BJ (cell line): ENCODE measurements around the gene RCAN3. TPM values are rescaled to one million over a fixed set of nuclear protein-coding genes. Genes with fewer than 3 reads are reported as not detected.

Experiments
- CTCF ChIA-PET: fragments of 350-600 bp; formaldehyde crosslinking; extraction: SDS; loops from one replicate; lab custom pipeline; 2021; ENCODE audit warnings: antibody characterized with exemption, inconsistent platforms; lab: Yijun Ruan, JAX
- POLR2A ChIA-PET: fragments of 300-600 bp; sonication (Branson Sonifier 250); formaldehyde crosslinking; extraction: SDS; loops from one replicate; lab custom pipeline; 2021; ENCODE audit warnings: antibody characterized with exemption; lab: Charles Lee
- DNase-seq: peaks from one replicate; pipeline ENCODE4 v3.0.0-alpha.2; 2011; ENCODE audit warnings: low read depth
- H3K27me3 ChIP-seq: 2 replicates; pipeline ENCODE4 v1.6.0; 2011; ENCODE audit warnings: low read length; ENCODE audit not compliant: control insufficient read depth, insufficient read depth
- H3K36me3 ChIP-seq: 2 replicates; pipeline ENCODE4 v1.5.1; 2011; ENCODE audit warnings: low read length; ENCODE audit not compliant: control insufficient read depth, insufficient read depth
- H3K4me3 ChIP-seq: 2 replicates; pipeline ENCODE4 v1.5.1; 2011; ENCODE audit warnings: low read depth, mild to moderate bottlenecking, control low read depth, low read length
- CTCF ChIP-seq: IDR thresholded peaks from 2 replicates; pipeline ENCODE4 v1.5.1; 2011; ENCODE audit warnings: low read depth, mild to moderate bottlenecking, control low read depth, inconsistent platforms, low read length, moderate library complexity; ENCODE audit not compliant: insufficient read depth
- polyA plus RNA-seq: library from polyadenylated mRNA; depleted of rRNA; stranded (reverse); fragments of >200 nt; gene quantifications from 2 replicates; pipeline ENCODE4 v1.2.3, GENCODE V29; 2011

The RCAN3 gene
- polyA plus RNA-seq, 1 experiment = 7.6 TPM

DNA sequence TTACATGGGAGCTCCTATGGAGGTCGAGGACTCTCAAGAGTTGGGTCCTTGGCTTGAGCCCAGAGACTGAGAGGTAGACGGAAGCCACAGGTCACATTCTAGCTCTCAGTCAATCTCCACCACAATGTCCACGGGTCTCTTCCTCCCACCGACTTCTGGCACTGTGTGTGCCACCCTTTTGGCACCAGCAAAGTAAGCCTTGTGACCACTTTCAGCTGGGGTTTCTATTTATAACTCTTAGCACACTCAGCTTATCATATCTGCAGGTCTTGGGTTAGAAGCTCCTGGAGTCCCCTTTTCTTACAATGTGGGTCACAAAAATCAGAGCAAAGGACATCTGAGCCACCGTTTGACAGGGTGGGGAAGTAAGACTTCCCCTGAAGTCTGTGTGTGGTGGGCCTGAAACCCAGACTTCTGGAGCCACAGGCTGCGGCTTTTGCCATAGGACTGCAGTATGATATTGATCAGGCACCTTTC lies 81.6 kb downstream of the RCAN3 start:
- no peak for DNase-seq
- Histone ChIP-seq H3K36me3 (no peaks in the 10 kb centered on the region), H3K27me3 (peaks cover 11% of the 10 kb centered on the region), H3K4me3 (no peak overlapping the region)
- CTCF ChIA-PET = interaction anchor here (0.6 to 1.0 kb wide), 2 partner anchors 9 to 166 kb away, joined by 3 read pairs; no protein-coding TSS in a partner anchor
- POLR2A ChIA-PET = no interaction called here
- TF ChIP-seq CTCF = no peak

- no peak overlapping the region for H3K4me3 ChIP-seq
- no peak for DNase-seq
- no peaks in the 10 kb centered on the region for H3K36me3 ChIP-seq
- CTCF ChIA-PET = interaction anchor here (0.6 to 2.9 kb wide), 16 partner anchors 10 to 436 kb away, joined by 3 to 43 read pairs (median 5); no protein-coding TSS in a partner anchor
- POLR2A ChIA-PET = no interaction called here
- no peak for TF ChIP-seq CTCF
- H3K27me3 ChIP-seq = peaks cover 8% of the 10 kb centered on the region
Measured at GRCh38 chr1:24586119-24586518, 83.5 kb downstream of the RCAN3 start.

DNA sequence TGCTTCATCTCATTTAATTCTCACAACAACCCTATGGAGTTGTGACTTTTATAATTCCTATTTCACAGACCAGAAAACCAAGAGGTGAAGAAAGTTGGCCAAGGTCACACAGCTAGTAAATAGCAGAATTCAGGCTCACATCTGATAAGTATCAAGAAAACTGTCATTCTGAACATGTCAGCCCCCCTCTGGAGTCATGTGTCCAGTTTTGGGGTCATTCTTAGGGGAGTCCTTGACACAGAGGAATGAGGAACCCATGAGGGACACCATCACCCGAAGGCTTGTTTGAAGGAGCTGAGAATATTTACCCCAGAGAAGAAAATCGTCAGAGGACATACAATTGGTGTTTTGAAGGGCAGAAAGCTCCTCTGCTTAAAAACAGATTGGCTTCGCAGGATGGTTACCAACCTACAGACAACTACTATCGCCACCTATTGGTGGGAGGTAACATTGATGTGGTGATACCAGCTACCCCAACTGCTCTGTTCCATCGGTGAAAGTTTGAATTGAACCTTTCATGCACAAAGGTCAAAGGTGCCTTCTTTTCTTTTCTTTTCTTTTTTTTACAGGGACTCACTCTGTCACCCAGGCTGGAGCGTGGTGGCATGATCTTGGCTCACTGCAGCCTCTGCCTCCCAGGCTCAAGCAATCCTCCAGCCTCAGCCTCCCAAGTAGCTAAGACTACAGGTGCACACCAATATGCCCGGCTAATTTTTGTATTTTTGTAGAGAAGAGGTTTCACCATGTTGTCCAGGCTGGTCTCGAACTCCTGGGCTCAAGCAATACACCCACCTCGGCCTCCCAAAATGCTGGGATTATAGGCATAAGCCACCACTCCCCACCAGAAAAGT lies 84.6 kb downstream of the RCAN3 start:
- TF ChIP-seq CTCF = peak; percentile 76
- ChIA-PET POLR2A (interaction anchor here (0.6 kb wide), 1 partner anchor 440 kb away, joined by 3 read pairs; no protein-coding TSS in a partner anchor), CTCF (interaction anchor here (0.6 to 2.9 kb wide), 41 partner anchors 9 to 437 kb away, joined by 3 to 43 read pairs (median 5); partner anchors contain the start of gene NIPAL3)
- DNase-seq = no peak
- Histone ChIP-seq H3K27me3 (peaks cover 8% of the 10 kb centered on the region), H3K36me3 (no peaks in the 10 kb centered on the region), H3K4me3 (no peak overlapping the region)

GRCh38 chr1:24588573-24588972 lies 85.9 kb downstream of the RCAN3 start:
- no peaks in the 10 kb centered on the region for H3K36me3 ChIP-seq
- POLR2A ChIA-PET = no interaction called here
- H3K4me3 ChIP-seq = no peak overlapping the region
- CTCF ChIA-PET = interaction anchor here (2.0 to 2.8 kb wide), 6 partner anchors 12 to 389 kb away, joined by 6 to 43 read pairs (median 12); no protein-coding TSS in a partner anchor
- TF ChIP-seq CTCF = no peak
- no peak for DNase-seq
- peaks cover 8% of the 10 kb centered on the region for H3K27me3 ChIP-seq

- H3K36me3 ChIP-seq = no peaks in the 10 kb centered on the region
- POLR2A ChIA-PET = no interaction called here
- CTCF ChIA-PET = interaction anchor here (2.0 kb wide), 1 partner anchor 198 kb away, joined by 6 read pairs; no protein-coding TSS in a partner anchor
- no peak for TF ChIP-seq CTCF
- H3K4me3 ChIP-seq = no peak overlapping the region
- H3K27me3 ChIP-seq = peaks cover 8% of the 10 kb centered on the region
- DNase-seq = no peak
Measured at GRCh38 chr1:24589200-24589599, 86.6 kb downstream of the RCAN3 start.
